Activated CD4-positive, alpha-beta T cell treated with anti-CD3 and anti-CD28 coated beads, Interleukin-2, amount 10 ng/mL, durations not matched to agents 7 days and 5 days (primary cell): Measurements from ENCODE around the gene NECTIN4. TPM values are rescaled to one million over a fixed set of nuclear protein-coding genes. Genes with fewer than 3 reads are reported as not detected.
A peak's percentile ranks its signal among the peaks of the same experiment; 100 is the strongest.

Experiments used
- CTCF ChIA-PET: fragments of 350-600 bp; sonication (Branson Sonifier 250); formaldehyde crosslinking; loops from one replicate; lab custom pipeline; 2021; ENCODE audit warnings: antibody characterized with exemption; lab: Charles Lee
- POLR2A ChIA-PET: fragments of 350-600 bp; sonication (Branson Sonifier 250); formaldehyde crosslinking; loops from one replicate; lab custom pipeline; 2021; ENCODE audit warnings: antibody characterized with exemption; lab: Charles Lee
- DNase-seq: peaks from one replicate; pipeline ENCODE4 v3.0.0-alpha.2; 2020
- H3K27ac Mint-ChIP-seq: one replicate; pipeline ENCODE4 v1.8.0; 2021; ENCODE audit warnings: mild to moderate bottlenecking, moderate library complexity, mixed read lengths
- H3K27me3 Mint-ChIP-seq: one replicate; pipeline ENCODE4 v1.8.0; 2021; ENCODE audit warnings: mixed read lengths
- H3K36me3 Mint-ChIP-seq: one replicate; pipeline ENCODE4 v1.8.0; 2021; ENCODE audit warnings: low read depth, mixed read lengths
- H3K4me1 Mint-ChIP-seq: one replicate; pipeline ENCODE4 v1.8.0; 2021; ENCODE audit warnings: mixed read lengths
- H3K4me3 Mint-ChIP-seq: one replicate; pipeline ENCODE4 v1.8.0; 2021; ENCODE audit warnings: mild to moderate bottlenecking, moderate library complexity, mixed read lengths
- H3K9me3 Mint-ChIP-seq: one replicate; pipeline ENCODE4 v1.8.0; 2021; ENCODE audit warnings: mixed read lengths
- total RNA-seq, 2 experiments: library from RNA; stranded (reverse); gene quantifications; one replicate each; pipeline ENCODE4 v1.2.3, GENCODE V29; 2021

Gene NECTIN4
- total RNA-seq, 2 experiments from 2014 or later = 0.15 TPM; not detected in 1

- Mint-ChIP-seq H3K4me1 (peaks cover 16% of the 10 kb centered on the region), H3K4me3 (no peak overlapping the region), H3K36me3 (no peaks in the 10 kb centered on the region), H3K9me3 (no peaks in the 10 kb centered on the region), H3K27ac (no peak overlapping the region), H3K27me3 (no peaks in the 10 kb centered on the region)
- CTCF ChIA-PET = interaction anchor here (0.7 to 13.5 kb wide), 3 partner anchors 7 to 20 kb away, joined by 3 to 185 read pairs (median 88); partner anchors contain the start of genes KLHDC9 and NECTIN4
- no peak for DNase-seq
- POLR2A ChIA-PET = no interaction called here
These were observed 11.9 kb downstream of the NECTIN4 start for GRCh38 chr1:161077426-161077825.

- CTCF ChIA-PET = interaction anchor here (1.2 to 13.5 kb wide), 3 partner anchors 8 to 31 kb away, joined by 3 to 185 read pairs (median 88); partner anchors contain the start of genes KLHDC9, NECTIN4 and USF1
- Mint-ChIP-seq H3K36me3 (no peaks in the 10 kb centered on the region), H3K27me3 (no peaks in the 10 kb centered on the region), H3K27ac (no peak overlapping the region), H3K4me3 (no peak overlapping the region), H3K9me3 (no peaks in the 10 kb centered on the region), H3K4me1 (peaks cover 24% of the 10 kb centered on the region)
- DNase-seq = no peak
- POLR2A ChIA-PET = no interaction called here
These were observed 12.9 kb downstream of the NECTIN4 start for GRCh38 chr1:161076410-161076809.

- H3K27ac Mint-ChIP-seq = no peak overlapping the region
- no peaks in the 10 kb centered on the region for H3K27me3 Mint-ChIP-seq
- H3K36me3 Mint-ChIP-seq = no peaks in the 10 kb centered on the region
- no peak for DNase-seq
- no peaks in the 10 kb centered on the region for H3K9me3 Mint-ChIP-seq
- ChIA-PET POLR2A (no interaction called here), CTCF (interaction anchor here (0.6 to 13.5 kb wide), 3 partner anchors 10 to 30 kb away, joined by 4 to 185 read pairs (median 88); partner anchors contain the start of genes KLHDC9 and NECTIN4)
- peaks cover 39% of the 10 kb centered on the region for H3K4me1 Mint-ChIP-seq
- H3K4me3 Mint-ChIP-seq = no peak overlapping the region
These were observed 14.5 kb downstream of the NECTIN4 start for GRCh38 chr1:161074676-161075368.

- Mint-ChIP-seq H3K36me3 (peaks cover 11% of the 10 kb centered on the region), H3K4me1 (peaks cover 39% of the 10 kb centered on the region), H3K4me3 (no peak overlapping the region), H3K27ac (peak overlapping the region; percentile 38), H3K27me3 (no peaks in the 10 kb centered on the region), H3K9me3 (no peaks in the 10 kb centered on the region)
- ChIA-PET POLR2A (no interaction called here), CTCF (interaction anchor here (0.6 to 13.5 kb wide), 5 partner anchors 9 to 92 kb away, joined by 3 to 185 read pairs (median 3); partner anchors contain the start of genes KLHDC9 and NECTIN4)
- DNase-seq = no peak
These were observed 15.8 kb downstream of the NECTIN4 start for GRCh38 chr1:161073474-161074121.

GRCh38 chr1:161072751-161073449, 16.5 kb downstream of the NECTIN4 start:
- ChIA-PET CTCF (interaction anchor here (1.0 to 13.5 kb wide), 6 partner anchors 12 to 93 kb away, joined by 3 to 185 read pairs (median 4); partner anchors contain the start of genes KLHDC9 and NECTIN4), POLR2A (no interaction called here)
- Mint-ChIP-seq H3K36me3 (peaks cover 18% of the 10 kb centered on the region), H3K4me3 (no peak overlapping the region), H3K9me3 (no peaks in the 10 kb centered on the region), H3K4me1 (peaks cover 43% of the 10 kb centered on the region), H3K27me3 (no peaks in the 10 kb centered on the region), H3K27ac (peak overlapping the region; percentile 57)
- no peak for DNase-seq

- peak overlapping the region; percentile 43 for H3K27ac Mint-ChIP-seq
- peak; percentile 63 for DNase-seq
- peaks cover 51% of the 10 kb centered on the region for H3K4me1 Mint-ChIP-seq
- no peak overlapping the region for H3K4me3 Mint-ChIP-seq
- ChIA-PET POLR2A (interaction anchor here (1.1 kb wide), 1 partner anchor 25 kb away, joined by 3 read pairs; no protein-coding TSS in a partner anchor), CTCF (interaction anchor here (0.6 to 13.5 kb wide), 13 partner anchors 11 to 98 kb away, joined by 3 to 185 read pairs (median 4); partner anchors contain the start of genes KLHDC9, NECTIN4, NIT1 and PFDN2)
- peaks cover 25% of the 10 kb centered on the region for H3K36me3 Mint-ChIP-seq
- H3K9me3 Mint-ChIP-seq = no peaks in the 10 kb centered on the region
- no peaks in the 10 kb centered on the region for H3K27me3 Mint-ChIP-seq
These were observed 17.4 kb downstream of the NECTIN4 start for GRCh38 chr1:161071886-161072371.

GRCh38 chr1:161070761-161071160, 18.6 kb downstream of the NECTIN4 start:
- Mint-ChIP-seq H3K4me1 (peaks cover 55% of the 10 kb centered on the region), H3K4me3 (no peak overlapping the region), H3K27ac (peak overlapping the region; percentile 99), H3K9me3 (no peaks in the 10 kb centered on the region), H3K36me3 (peaks cover 32% of the 10 kb centered on the region), H3K27me3 (no peaks in the 10 kb centered on the region)
- no peak for DNase-seq
- POLR2A ChIA-PET = interaction anchor here (0.6 to 2.2 kb wide), 4 partner anchors 24 to 68 kb away, joined by 3 to 6 read pairs (median 4); partner anchors contain the start of gene USF1
- CTCF ChIA-PET = interaction anchor here (0.6 to 13.5 kb wide), 10 partner anchors 8 to 119 kb away, joined by 4 to 185 read pairs (median 6); partner anchors contain the start of genes KLHDC9, NECTIN4, PPOX and USF1

- ChIA-PET CTCF (interaction anchor here (0.6 to 13.5 kb wide), 12 partner anchors 9 to 314 kb away, joined by 3 to 185 read pairs (median 4); partner anchors contain the start of genes KLHDC9, NECTIN4, PPOX and USF1), POLR2A (interaction anchor here (0.5 to 2.2 kb wide), 5 partner anchors 24 to 434 kb away, joined by 3 to 6 read pairs (median 3); partner anchors contain the start of genes F11R and USF1)
- H3K27ac Mint-ChIP-seq = peak within 1 kb of the TSS; percentile 99
- H3K4me1 Mint-ChIP-seq = peaks cover 59% of the 10 kb centered on the region
- no peaks in the 10 kb centered on the region for H3K9me3 Mint-ChIP-seq
- H3K4me3 Mint-ChIP-seq = peak within 1 kb of the TSS; percentile 93
- DNase-seq = peak; percentile 94
- no peaks in the 10 kb centered on the region for H3K27me3 Mint-ChIP-seq
- peaks cover 32% of the 10 kb centered on the region for H3K36me3 Mint-ChIP-seq
These were observed 19.6 kb downstream of the NECTIN4 start, which contains the start of gene ARHGAP30 for GRCh38 chr1:161069731-161070270. TSS of gene ARHGAP30 (minus strand) at chr1:161069891. CDS start at chr1:161069624, 267 bp downstream.

GRCh38 chr1:161069241-161069640, 20.1 kb downstream of the NECTIN4 start:
- CTCF ChIA-PET = interaction anchor here (0.6 to 13.5 kb wide), 15 partner anchors 9 to 314 kb away, joined by 3 to 185 read pairs (median 5); partner anchors contain the start of genes KLHDC9, NECTIN4, PPOX and USF1
- POLR2A ChIA-PET = interaction anchor here (0.5 to 2.2 kb wide), 3 partner anchors 24 to 434 kb away, joined by 3 to 6 read pairs (median 3); partner anchors contain the start of gene USF1
- peak overlapping the region; percentile 93 for H3K4me3 Mint-ChIP-seq
- no peaks in the 10 kb centered on the region for H3K9me3 Mint-ChIP-seq
- DNase-seq = peak; percentile 23
- peak overlapping the region; percentile 99 for H3K27ac Mint-ChIP-seq
- H3K36me3 Mint-ChIP-seq = peaks cover 37% of the 10 kb centered on the region
- no peaks in the 10 kb centered on the region for H3K27me3 Mint-ChIP-seq
- peaks cover 64% of the 10 kb centered on the region for H3K4me1 Mint-ChIP-seq

- Mint-ChIP-seq H3K27me3 (no peaks in the 10 kb centered on the region), H3K4me1 (peaks cover 71% of the 10 kb centered on the region), H3K4me3 (peak overlapping the region; percentile 93), H3K36me3 (peaks cover 43% of the 10 kb centered on the region), H3K27ac (peak overlapping the region; percentile 99), H3K9me3 (no peaks in the 10 kb centered on the region)
- ChIA-PET CTCF (interaction anchor here (0.9 to 13.5 kb wide), 12 partner anchors 9 to 79 kb away, joined by 3 to 185 read pairs (median 6); partner anchors contain the start of genes KLHDC9, NECTIN4 and USF1), POLR2A (interaction anchor here (0.5 to 2.2 kb wide), 6 partner anchors 23 to 907 kb away, joined by 3 to 6 read pairs (median 3); partner anchors contain the start of genes F11R and USF1)
- DNase-seq = peak; percentile 91
These were observed 20.8 kb downstream of the NECTIN4 start for GRCh38 chr1:161068306-161069234.
